Dendritic cell treated with granulocyte-macrophage colony-stimulating factor and Interleukin-4, amounts not matched to agents 40 ng/mL and 50 ng/mL, for 4 days (primary cell): ENCODE data around the gene PCSK7.
A peak's percentile ranks its signal among the peaks of the same experiment; 100 is the strongest.
"Not testable (repeated sequence)": the region's sequence is repeated elsewhere in the genome, so short reads cannot be mapped to it uniquely, and the experiment has no call there.

Experiments used
- H3K27ac Mint-ChIP-seq: one replicate; pipeline ENCODE4 v1.8.0; 2022; ENCODE audit warnings: mild to moderate bottlenecking, mixed read lengths
- H3K27me3 Mint-ChIP-seq: one replicate; pipeline ENCODE4 v1.8.0; 2022; ENCODE audit warnings: mild to moderate bottlenecking, mixed read lengths
- H3K36me3 Mint-ChIP-seq: one replicate; pipeline ENCODE4 v1.8.0; 2022; ENCODE audit warnings: low read depth, mixed read lengths
- H3K4me1 Mint-ChIP-seq: one replicate; pipeline ENCODE4 v1.8.0; 2022; ENCODE audit warnings: low read depth, mixed read lengths
- H3K4me3 Mint-ChIP-seq: one replicate; pipeline ENCODE4 v1.8.0; 2022; ENCODE audit warnings: mild to moderate bottlenecking, moderate library complexity, mixed read lengths
- H3K9me3 Mint-ChIP-seq: one replicate; pipeline ENCODE4 v1.8.0; 2022; ENCODE audit warnings: mixed read lengths
- intact Hi-C: fragments of 100-400 bp; cut with micrococcal nuclease; formaldehyde crosslinking; loops from one replicate; pipeline ENCODE4 v1.15.0; 2022

Gene PCSK7

GRCh38 chr11:117231842-117232091 lies at the start of gene PCSK7:
Gene PCSK7 (minus strand): TSS chr11:117232073. CDS start chr11:117229844, 2,229 bp downstream.
- no peaks in the 10 kb centered on the region for H3K27me3 Mint-ChIP-seq
- H3K4me1 Mint-ChIP-seq: peaks cover 40% of the 10 kb centered on the region
- peaks cover 69% of the 10 kb centered on the region for H3K36me3 Mint-ChIP-seq
- H3K9me3 Mint-ChIP-seq: no peaks in the 10 kb centered on the region
- intact Hi-C loops: loop anchor here (5.0 kb wide), 2 partner anchors 86 to 444 kb away; partner anchors contain the start of genes BACE1 and ZPR1
- peak within 1 kb of the TSS; percentile 96 for H3K27ac Mint-ChIP-seq
- peak within 1 kb of the TSS; percentile 94 for H3K4me3 Mint-ChIP-seq

DNA sequence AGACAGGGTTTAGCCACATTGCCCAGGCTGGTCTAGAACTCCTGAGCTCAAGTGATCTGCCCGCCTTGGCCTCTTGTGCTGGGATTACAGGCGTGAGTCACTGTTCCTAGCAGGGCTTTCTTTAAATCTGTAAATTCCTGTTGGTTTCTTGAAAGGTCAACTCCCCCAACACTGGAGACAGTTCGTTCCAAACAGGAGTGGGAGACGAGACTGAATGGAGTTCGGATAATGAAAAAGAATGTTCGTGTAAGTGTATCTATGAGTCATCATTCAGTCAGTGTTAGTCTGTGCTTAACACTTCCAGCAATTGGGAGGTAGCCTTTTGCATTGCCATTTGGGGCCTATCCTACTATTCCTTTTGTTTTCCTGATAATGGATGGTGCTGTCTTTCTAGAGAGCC lies 49.3 kb upstream of the PCSK7 start:
- H3K4me3 Mint-ChIP-seq: no peak overlapping the region
- H3K9me3 Mint-ChIP-seq: no peaks in the 10 kb centered on the region
- H3K36me3 Mint-ChIP-seq: peaks cover 67% of the 10 kb centered on the region
- intact Hi-C loops: no loop called here
- no peak overlapping the region for H3K27ac Mint-ChIP-seq
- H3K4me1 Mint-ChIP-seq: no peaks in the 10 kb centered on the region
- no peaks in the 10 kb centered on the region for H3K27me3 Mint-ChIP-seq

DNA sequence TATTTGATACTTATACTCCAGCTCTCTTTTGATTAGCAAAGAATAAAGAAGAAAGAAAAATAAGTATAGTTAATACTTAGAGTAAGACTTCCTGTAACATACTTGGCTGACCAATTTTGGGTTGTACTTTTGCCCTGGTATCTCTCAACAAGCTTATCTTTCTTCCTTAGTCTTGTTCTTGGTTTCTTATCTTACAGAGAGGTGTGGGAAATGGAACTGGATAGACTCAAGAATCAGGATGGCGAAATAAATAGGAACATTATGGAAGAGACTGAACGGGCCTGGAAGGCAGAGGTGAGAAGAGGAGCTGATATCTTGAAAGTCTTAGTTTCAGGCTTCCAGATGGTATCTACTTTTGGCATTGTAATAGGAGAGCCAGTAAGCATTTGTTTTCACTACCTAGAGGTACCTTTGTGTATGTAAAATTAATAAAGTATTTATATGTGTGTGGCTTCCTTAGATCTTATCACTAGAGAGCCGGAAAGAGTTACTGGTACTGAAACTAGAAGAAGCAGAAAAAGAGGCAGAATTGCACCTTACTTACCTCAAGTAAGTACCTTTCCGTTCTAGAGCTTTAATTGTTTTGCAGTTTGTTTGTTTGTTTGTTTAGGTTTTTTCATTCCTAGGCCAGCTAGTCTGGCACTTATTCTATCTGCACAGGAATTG lies 48.0 kb upstream of the PCSK7 start:
- peaks cover 66% of the 10 kb centered on the region for H3K36me3 Mint-ChIP-seq
- intact Hi-C loops: no loop called here
- H3K27me3 Mint-ChIP-seq: no peaks in the 10 kb centered on the region
- no peaks in the 10 kb centered on the region for H3K9me3 Mint-ChIP-seq
- H3K27ac Mint-ChIP-seq: no peak overlapping the region
- H3K4me1 Mint-ChIP-seq: no peaks in the 10 kb centered on the region
- no peak overlapping the region for H3K4me3 Mint-ChIP-seq

DNA sequence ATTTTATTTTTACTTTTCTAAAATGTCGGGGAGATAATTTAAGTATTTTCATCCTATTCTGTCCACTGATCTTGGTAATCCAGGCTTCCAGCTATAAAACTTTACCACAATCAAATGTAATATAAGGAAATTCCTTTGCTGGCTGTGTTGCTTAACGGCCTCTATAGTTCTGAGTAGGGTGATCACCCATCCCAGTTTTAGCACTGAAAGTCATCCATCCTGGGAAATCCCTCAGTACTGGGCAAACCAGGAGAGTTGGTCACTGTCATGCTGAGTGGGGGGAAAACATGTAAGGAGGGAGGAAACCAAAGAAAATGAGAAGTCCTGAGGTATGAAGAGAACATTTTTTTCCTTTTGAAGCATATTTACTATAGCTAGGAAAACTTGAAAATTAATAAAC lies 46.5 kb upstream of the PCSK7 start:
- no peaks in the 10 kb centered on the region for H3K9me3 Mint-ChIP-seq
- H3K4me3 Mint-ChIP-seq: no peak overlapping the region
- H3K27ac Mint-ChIP-seq: no peak overlapping the region
- no peaks in the 10 kb centered on the region for H3K4me1 Mint-ChIP-seq
- H3K36me3 Mint-ChIP-seq: peaks cover 64% of the 10 kb centered on the region
- intact Hi-C loops: no loop called here
- H3K27me3 Mint-ChIP-seq: no peaks in the 10 kb centered on the region

- Mint-ChIP-seq H3K27me3 (no peaks in the 10 kb centered on the region), H3K4me3 (no peak overlapping the region), H3K27ac (no peak overlapping the region), H3K9me3 (no peaks in the 10 kb centered on the region), H3K4me1 (no peaks in the 10 kb centered on the region), H3K36me3 (peaks cover 52% of the 10 kb centered on the region)
- intact Hi-C loops: no loop called here
Measured at GRCh38 chr11:117273550-117274289, 41.8 kb upstream of the PCSK7 start.

- intact Hi-C loops, H3K9me3 Mint-ChIP-seq, H3K27me3 Mint-ChIP-seq, H3K4me3 Mint-ChIP-seq, H3K4me1 Mint-ChIP-seq, H3K27ac Mint-ChIP-seq: not testable (repeated sequence)
- H3K36me3 Mint-ChIP-seq: peaks cover 64% of the 10 kb centered on the region
Measured at GRCh38 chr11:117272175-117272574, 40.3 kb upstream of the PCSK7 start.

GRCh38 chr11:117271208-117271607 lies 39.3 kb upstream of the PCSK7 start:
- Mint-ChIP-seq H3K4me1 (no peaks in the 10 kb centered on the region), H3K4me3 (no peak overlapping the region), H3K27ac (no peak overlapping the region), H3K9me3 (no peaks in the 10 kb centered on the region), H3K36me3 (peaks cover 74% of the 10 kb centered on the region), H3K27me3 (no peaks in the 10 kb centered on the region)
- intact Hi-C loops: no loop called here

DNA sequence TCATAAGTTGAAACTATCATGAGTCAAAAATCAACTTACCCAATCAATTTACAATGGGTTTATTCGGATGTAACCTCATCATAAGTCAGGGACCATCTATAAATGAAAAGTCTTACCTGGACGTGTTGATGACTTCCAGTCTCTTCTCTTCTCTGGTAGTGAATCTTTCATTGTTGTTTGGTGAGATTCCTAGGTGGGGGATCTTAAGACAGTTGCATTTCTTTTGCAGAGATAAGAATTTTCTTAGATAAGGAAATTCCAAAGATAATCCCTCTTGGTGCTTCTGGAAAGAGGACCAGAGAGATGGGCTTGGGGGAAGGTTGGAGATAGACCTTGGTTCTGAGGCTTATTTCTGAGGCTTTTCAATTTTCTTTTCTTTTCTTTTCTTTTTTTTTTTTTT lies 38.0 kb upstream of the PCSK7 start:
- Mint-ChIP-seq H3K4me3 (no peak overlapping the region), H3K27me3 (no peaks in the 10 kb centered on the region), H3K4me1 (no peaks in the 10 kb centered on the region), H3K36me3 (peaks cover 72% of the 10 kb centered on the region), H3K27ac (no peak overlapping the region), H3K9me3 (no peaks in the 10 kb centered on the region)
- intact Hi-C loops: no loop called here

- no peaks in the 10 kb centered on the region for H3K4me1 Mint-ChIP-seq
- H3K4me3 Mint-ChIP-seq: no peak overlapping the region
- no peaks in the 10 kb centered on the region for H3K27me3 Mint-ChIP-seq
- intact Hi-C loops: no loop called here
- H3K27ac Mint-ChIP-seq: no peak overlapping the region
- peaks cover 63% of the 10 kb centered on the region for H3K36me3 Mint-ChIP-seq
- H3K9me3 Mint-ChIP-seq: no peaks in the 10 kb centered on the region
Measured at GRCh38 chr11:117265745-117266144, 33.9 kb upstream of the PCSK7 start.

DNA sequence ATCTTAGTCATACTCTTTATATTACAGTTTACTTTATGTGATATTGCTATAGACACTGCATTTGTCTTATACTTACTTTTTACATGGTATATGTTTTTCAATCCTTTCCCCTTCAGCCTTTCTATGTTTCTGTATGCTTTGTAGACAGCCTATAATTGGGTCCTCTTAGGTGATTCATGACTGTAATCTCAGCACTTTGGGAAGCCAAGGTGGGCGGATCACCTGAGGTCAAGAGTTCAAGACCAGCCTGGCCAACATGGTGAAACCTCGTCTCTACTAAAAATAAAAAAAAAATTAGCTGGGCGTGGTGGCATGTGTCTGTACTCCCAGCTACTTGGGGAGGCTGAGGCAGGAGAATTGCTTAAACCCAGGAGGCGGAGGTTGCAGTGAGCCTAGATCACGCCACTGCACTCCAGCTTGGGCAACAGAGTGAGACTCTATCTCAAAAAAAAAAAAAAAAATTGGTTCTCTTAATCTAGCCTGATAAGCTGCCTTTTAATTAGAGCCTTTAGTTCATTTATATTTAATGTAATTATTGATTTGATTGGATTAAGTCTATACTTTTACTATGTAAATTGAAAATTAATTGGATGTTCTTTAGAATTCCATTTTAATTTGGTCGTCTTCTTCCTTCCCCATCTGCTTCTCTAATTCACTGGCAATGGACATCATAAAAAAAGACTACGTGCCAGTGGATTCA lies 32.9 kb upstream of the PCSK7 start:
- H3K4me3 Mint-ChIP-seq, H3K27me3 Mint-ChIP-seq, H3K9me3 Mint-ChIP-seq, H3K27ac Mint-ChIP-seq, H3K4me1 Mint-ChIP-seq, intact Hi-C loops: not testable (repeated sequence)
- H3K36me3 Mint-ChIP-seq: peaks cover 71% of the 10 kb centered on the region

DNA sequence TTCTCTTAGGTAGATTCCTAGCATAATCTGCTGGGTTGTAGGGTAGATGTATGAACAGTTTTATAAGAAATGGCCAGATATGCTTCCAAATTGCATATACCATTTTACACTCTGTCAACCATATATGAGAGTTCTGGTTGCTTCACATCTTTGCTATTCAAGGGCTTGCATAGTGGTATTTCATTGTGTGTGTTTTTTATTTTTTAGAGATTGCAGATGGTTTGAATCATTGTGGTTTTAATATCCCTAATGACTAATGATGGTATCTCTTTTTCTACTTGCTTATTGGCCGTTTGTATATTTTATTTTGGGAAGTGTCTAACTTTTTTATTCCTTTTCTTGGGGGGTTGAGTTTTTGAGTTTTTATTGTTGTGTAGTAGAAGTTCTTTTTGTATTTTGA lies 27.5 kb upstream of the PCSK7 start:
- H3K4me3 Mint-ChIP-seq: no peak overlapping the region
- no peaks in the 10 kb centered on the region for H3K27me3 Mint-ChIP-seq
- H3K27ac Mint-ChIP-seq: no peak overlapping the region
- intact Hi-C loops: no loop called here
- no peaks in the 10 kb centered on the region for H3K9me3 Mint-ChIP-seq
- no peaks in the 10 kb centered on the region for H3K4me1 Mint-ChIP-seq
- H3K36me3 Mint-ChIP-seq: peaks cover 65% of the 10 kb centered on the region

DNA sequence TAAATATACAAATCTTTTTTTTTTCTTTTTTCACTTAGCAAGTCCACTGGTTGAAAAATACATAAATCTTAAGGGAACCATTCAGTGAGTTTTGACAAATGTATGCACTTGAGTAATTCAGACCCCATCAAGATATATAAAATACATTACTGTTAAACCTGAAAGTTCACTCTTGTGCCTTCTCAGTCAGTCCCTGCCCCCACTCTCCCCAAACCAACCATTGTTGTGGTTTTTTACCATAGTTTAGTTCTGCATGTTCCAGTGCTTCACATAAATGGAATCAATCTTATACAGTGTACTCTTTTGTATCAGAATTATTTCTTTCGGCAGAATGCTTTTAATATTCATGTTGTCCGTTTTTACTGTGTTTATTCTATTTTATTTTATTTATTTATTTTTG lies 26.7 kb upstream of the PCSK7 start:
- no peaks in the 10 kb centered on the region for H3K4me1 Mint-ChIP-seq
- intact Hi-C loops: no loop called here

GRCh38 chr11:117256573-117256972 lies 24.7 kb upstream of the PCSK7 start:
- Mint-ChIP-seq H3K27me3 (no peaks in the 10 kb centered on the region), H3K4me3 (no peak overlapping the region), H3K27ac (no peak overlapping the region), H3K4me1 (no peaks in the 10 kb centered on the region), H3K9me3 (no peaks in the 10 kb centered on the region), H3K36me3 (peaks cover 59% of the 10 kb centered on the region)
- intact Hi-C loops: no loop called here

More for the DNA sequence above, 26.7 kb upstream of the PCSK7 start:
- Mint-ChIP-seq H3K9me3 (no peaks in the 10 kb centered on the region), H3K4me3 (no peak overlapping the region), H3K27ac (no peak overlapping the region), H3K36me3 (peaks cover 68% of the 10 kb centered on the region), H3K27me3 (no peaks in the 10 kb centered on the region)

GRCh38 chr11:117255966-117256365 lies 24.1 kb upstream of the PCSK7 start:
- H3K36me3 Mint-ChIP-seq: peaks cover 61% of the 10 kb centered on the region
- no peaks in the 10 kb centered on the region for H3K9me3 Mint-ChIP-seq
- H3K4me1 Mint-ChIP-seq: no peaks in the 10 kb centered on the region
- H3K27ac Mint-ChIP-seq: no peak overlapping the region
- no peak overlapping the region for H3K4me3 Mint-ChIP-seq
- intact Hi-C loops: no loop called here
- no peaks in the 10 kb centered on the region for H3K27me3 Mint-ChIP-seq
